ACHN (cell line): ENCODE data around the gene TOMT.
"Not testable (repeated sequence)": the region's sequence is repeated elsewhere in the genome, so short reads cannot be mapped to it uniquely, and the experiment has no call there.

Experiments used
- DNase-seq: peaks from one replicate; pipeline ENCODE4 v3.0.0-alpha.2; 2015
- in situ Hi-C: cut with HindIII; loops from 2 replicates; pipeline ENCODE4 v1.10.0; 2017; ENCODE audit warnings: low sequenced_read_pairs, low pct_ligation_motif_present, low pct_unique_long_range_greater_than_20kb

The TOMT gene

GRCh38 chr11:72116019-72116755, 10.5 kb downstream of the TOMT start:
- DNase-seq: no peak
- in situ Hi-C loops: no loop called here

- in situ Hi-C loops: no loop called here
- no peak for DNase-seq
Measured at GRCh38 chr11:72119198-72119597, 13.5 kb downstream of the TOMT start.

- no peak for DNase-seq
- in situ Hi-C loops: no loop called here
Measured at GRCh38 chr11:72120930-72121329, 15.2 kb downstream of the TOMT start.

GRCh38 chr11:72122607-72123006, 16.9 kb downstream of the TOMT start:
- DNase-seq: no peak
- in situ Hi-C loops: no loop called here

- in situ Hi-C loops: no loop called here
- DNase-seq: no peak
Measured at GRCh38 chr11:72123117-72123653, 17.5 kb downstream of the TOMT start.

- in situ Hi-C loops: no loop called here
Measured at GRCh38 chr11:72124046-72124445, 18.3 kb downstream of the TOMT start.

GRCh38 chr11:72125956-72126355, 20.2 kb downstream of the TOMT start:
- in situ Hi-C loops: no loop called here
- DNase-seq: no peak

More at GRCh38 chr11:72124046-72124445, 18.3 kb downstream of the TOMT start:
- no peak for DNase-seq

- in situ Hi-C loops: no loop called here
- DNase-seq: no peak
Measured at GRCh38 chr11:72127923-72128322, 22.2 kb downstream of the TOMT start.

GRCh38 chr11:72129381-72129780, 23.7 kb downstream of the TOMT start:
- in situ Hi-C loops: no loop called here
- no peak for DNase-seq

GRCh38 chr11:72132646-72133045, 26.9 kb downstream of the TOMT start:
- in situ Hi-C loops: no loop called here
- no peak for DNase-seq

GRCh38 chr11:72135473-72135872, 29.7 kb downstream of the TOMT start, which contains the start of gene FOLR3:
FOLR3 (plus strand) TSS chr11:72135725; CDS start chr11:72135953, 228 bp downstream.
- in situ Hi-C loops, DNase-seq: not testable (repeated sequence)

- in situ Hi-C loops: no loop called here
- no peak for DNase-seq
Measured at GRCh38 chr11:72135891-72136683, 30.4 kb downstream of the TOMT start.

- in situ Hi-C loops: no loop called here
- no peak for DNase-seq
Measured at GRCh38 chr11:72136684-72137262, 31.0 kb downstream of the TOMT start.

- in situ Hi-C loops: no loop called here
Measured at GRCh38 chr11:72138821-72139390, 33.2 kb downstream of the TOMT start.

GRCh38 chr11:72139500-72139899, 33.8 kb downstream of the TOMT start:
- in situ Hi-C loops: no loop called here
- DNase-seq: no peak

More at GRCh38 chr11:72138821-72139390, 33.2 kb downstream of the TOMT start:
- DNase-seq: no peak

- in situ Hi-C loops: no loop called here
- DNase-seq: peak; percentile 70
Measured at GRCh38 chr11:72140661-72141060, 34.9 kb downstream of the TOMT start.

- peak; percentile 92 for DNase-seq
- in situ Hi-C loops: no loop called here
Measured at GRCh38 chr11:72141066-72141465, 35.3 kb downstream of the TOMT start.

- peak; percentile 22 for DNase-seq
- in situ Hi-C loops: not testable (repeated sequence)
Measured at GRCh38 chr11:72142086-72142485, 36.4 kb downstream of the TOMT start.

GRCh38 chr11:72142543-72142942, 36.8 kb downstream of the TOMT start:
- DNase-seq: peak; percentile 48
- in situ Hi-C loops: not testable (repeated sequence)
